HCT116 (cell line): ENCODE data around the gene TRPM3. TPM values are rescaled to one million over a fixed set of nuclear protein-coding genes. Genes with fewer than 3 reads are reported as not detected.

Experiments
- ATAC-seq: fragments of 200-7000 bp; cut with Tn5 transposase; 2 replicates; pipeline ENCODE4 v1.9.1; 2020; ENCODE audit warnings: mild to moderate bottlenecking, moderate library complexity
- BruUV-seq: library from RNA; stranded (reverse); fragments of 400-500 nt; replicated peaks from 2 replicates; lab custom pipeline; 2021; lab: Mats Ljungman, UMichigan
- CTCF ChIA-PET: fragments of 300-600 bp; sonication (Branson Sonifier 250); formaldehyde crosslinking; loops from one replicate; lab custom pipeline; 2021; ENCODE audit warnings: antibody characterized with exemption; lab: Charles Lee
- POLR2A ChIA-PET: fragments of 300-600, 350-600 bp; sonication (Branson Sonifier 250); formaldehyde crosslinking; loops from one replicate; lab custom pipeline; 2021; ENCODE audit warnings: antibody characterized with exemption; lab: Charles Lee
- RAD21 ChIA-PET, 2 experiments: fragments of 300-600 bp; sonication (Branson Sonifier 250); formaldehyde crosslinking; loops; one replicate each; lab custom pipeline; 2023; ENCODE audit warnings: low total read pairs in 2 of 2; ENCODE audit not compliant: uncharacterized antibody in 2 of 2, unreplicated experiment in 2 of 2, low non-redundant PET in 1 of 2; lab: Charles Lee
- DNase-seq: peaks from one replicate; pipeline ENCODE4 v3.0.0-alpha.2; 2010; ENCODE audit warnings: low read depth, low spot score
- H2AFZ ChIP-seq: fragments of 200-600 bp; shearing (Covaris generic), sonication (generic); 2 replicates; pipeline ENCODE4 v1.6.1; 2017; ENCODE audit warnings: low read depth, mixed run types, mixed read lengths, antibody characterized with exemption, low read length; ENCODE audit not compliant: poor library complexity, severe bottlenecking
- H3K27ac ChIP-seq: 2 replicates; pipeline ENCODE4 v1.5.1; 2012; ENCODE audit warnings: low read depth, low read length
- H3K27me3 ChIP-seq: fragments of 200-600 bp; sonication (generic); 2 replicates; pipeline ENCODE4 v1.6.1; 2016; ENCODE audit warnings: mixed run types, low read length, mixed read lengths; ENCODE audit not compliant: insufficient read depth
- H3K36me3 ChIP-seq, 2 experiments: fragments of 200-500 bp in 1 of 2; fragments of 200-600 bp in 1 of 2; sonication (Bioruptor generic) in 1 of 2; sonication (generic) in 1 of 2; 2 replicates each; pipeline versions ENCODE4 v1.5.1 to v1.6.1; 2014 to 2016; ENCODE audit warnings: low read length in 2 of 2, inconsistent platforms in 1 of 2, mixed read lengths in 1 of 2, mixed run types in 1 of 2; ENCODE audit not compliant: insufficient read depth in 2 of 2, control insufficient read depth in 1 of 2
- H3K4me1 ChIP-seq, 2 experiments: fragments of 200-600 bp in 1 of 2; sonication (generic) in 1 of 2; 2 replicates each; pipeline versions ENCODE4 v1.5.1 to v1.6.1; 2012 to 2017; ENCODE audit warnings: low read length in 2 of 2, inconsistent platforms in 1 of 2, mild to moderate bottlenecking in 1 of 2, mixed read lengths in 1 of 2, mixed run types in 1 of 2, moderate library complexity in 1 of 2; ENCODE audit not compliant: insufficient read depth in 2 of 2, control insufficient read depth in 1 of 2
- H3K4me2 ChIP-seq: fragments of 200-600 bp; sonication (generic); 2 replicates; pipeline ENCODE4 v1.6.1; 2017; ENCODE audit warnings: mixed run types, low read length, mixed read lengths
- H3K4me3 ChIP-seq, 2 experiments: fragments of 200-600 bp in 1 of 2; sonication (generic) in 1 of 2; replicated peaks in 1 of 2; 2 replicates each; pipeline ENCODE4 v1.5.1; 2011 to 2016; ENCODE audit warnings: low read length in 2 of 2, control low read depth in 1 of 2, low read depth in 1 of 2, mild to moderate bottlenecking in 1 of 2, mixed read lengths in 1 of 2, mixed run types in 1 of 2
- H3K79me2 ChIP-seq: fragments of 200-600 bp; sonication (generic); 2 replicates; pipeline ENCODE4 v1.6.1; 2017; ENCODE audit warnings: mild to moderate bottlenecking, mixed run types, low read length, moderate library complexity, mixed read lengths; ENCODE audit not compliant: insufficient read depth
- H3K9ac ChIP-seq: fragments of 200-600 bp; sonication (generic); 2 replicates; pipeline ENCODE4 v1.6.1; 2016; ENCODE audit warnings: low read length, mixed read lengths
- H3K9me2 ChIP-seq: fragments of 200-600 bp; sonication (generic), shearing (Covaris generic); 2 replicates; pipeline ENCODE4 v1.6.1; 2017; ENCODE audit warnings: mixed run types, mild to moderate bottlenecking, moderate library complexity; ENCODE audit not compliant: insufficient read depth
- H3K9me3 ChIP-seq, 2 experiments: fragments of 200-500 bp in 1 of 2; fragments of 200-600 bp in 1 of 2; sonication (Bioruptor generic) in 1 of 2; sonication (generic) in 1 of 2; 2 replicates each; pipeline ENCODE4 v1.6.1; 2014 to 2017; ENCODE audit warnings: low read length in 2 of 2, mixed read lengths in 2 of 2, inconsistent platforms in 1 of 2, low read depth in 1 of 2, mild to moderate bottlenecking in 1 of 2, mixed run types in 1 of 2, moderate library complexity in 1 of 2; ENCODE audit not compliant: control insufficient read depth in 1 of 2, insufficient read depth in 1 of 2
- H4K20me1 ChIP-seq: fragments of 200-600 bp; sonication (generic), shearing (Covaris generic); 2 replicates; pipeline ENCODE4 v1.6.1; 2017; ENCODE audit warnings: mixed run types, mild to moderate bottlenecking, moderate library complexity; ENCODE audit not compliant: insufficient read depth
- ATF3 ChIP-seq: IDR thresholded peaks from 2 replicates; pipeline ENCODE4 v1.6.1; 2012
- CBX3 ChIP-seq: IDR thresholded peaks from 2 replicates; pipeline ENCODE4 v1.6.1; 2012; ENCODE audit warnings: low read depth
- CEBPB ChIP-seq: IDR thresholded peaks from 2 replicates; pipeline ENCODE4 v1.6.1; 2012; ENCODE audit warnings: low read depth
- CTCF ChIP-seq, 3 experiments: fragments of 200-600 bp in 1 of 3; sonication (generic) in 1 of 3; IDR thresholded peaks in 2 of 3; conservative IDR thresholded peaks in 1 of 3; 2 replicates each; pipeline ENCODE4 v1.5.1; 2012 to 2017; ENCODE audit warnings: low read depth in 2 of 3, low read length in 2 of 3, antibody characterized with exemption in 1 of 3, borderline replicate concordance in 1 of 3, control low read depth in 1 of 3, mild to moderate bottlenecking in 1 of 3, mixed read lengths in 1 of 3, mixed run types in 1 of 3, moderate library complexity in 1 of 3; ENCODE audit not compliant: insufficient read depth in 1 of 3
- EGR1 ChIP-seq: IDR thresholded peaks from 2 replicates; pipeline ENCODE4 v1.6.1; 2012; ENCODE audit warnings: low read depth
- ELF1 ChIP-seq: IDR thresholded peaks from 2 replicates; pipeline ENCODE4 v1.6.1; 2012; ENCODE audit warnings: low read depth, borderline replicate concordance
- EZH2 ChIP-seq: fragments of 200-600 bp; sonication (generic); IDR thresholded peaks from 2 replicates; pipeline ENCODE4 v1.6.1; 2017; ENCODE audit warnings: antibody characterized with exemption, mixed run types
- EZH2phosphoT487 ChIP-seq: fragments of 200-600 bp; IDR thresholded peaks from 2 replicates; pipeline ENCODE4 v1.6.1; 2018; ENCODE audit warnings: antibody characterized with exemption, borderline replicate concordance
- FOSL1 ChIP-seq: IDR thresholded peaks from 2 replicates; pipeline ENCODE4 v1.6.1; 2012; ENCODE audit warnings: low read depth
- JUND ChIP-seq: IDR thresholded peaks from 2 replicates; pipeline ENCODE4 v1.6.1; 2012
- MAX ChIP-seq: IDR thresholded peaks from 2 replicates; pipeline ENCODE4 v1.6.1; 2012
- POLR2AphosphoS5 ChIP-seq: IDR thresholded peaks from 2 replicates; pipeline ENCODE4 v1.6.1; 2011; ENCODE audit warnings: mild to moderate bottlenecking, low read depth, low read length, moderate library complexity
- REST ChIP-seq: IDR thresholded peaks from 2 replicates; pipeline ENCODE4 v1.6.1; 2012; ENCODE audit warnings: low read depth
- SIN3A ChIP-seq: IDR thresholded peaks from 2 replicates; pipeline ENCODE4 v1.6.1; 2012; ENCODE audit warnings: low read depth
- SRF ChIP-seq: IDR thresholded peaks from 2 replicates; pipeline ENCODE4 v1.6.1; 2012; ENCODE audit warnings: low read depth
- TCF7L2 ChIP-seq: IDR thresholded peaks from 2 replicates; pipeline ENCODE4 v1.7.0; 2011; ENCODE audit warnings: borderline replicate concordance, inconsistent platforms; ENCODE audit not compliant: insufficient read depth, insufficient read length; ENCODE audit errors: extremely low read depth
- YY1 ChIP-seq: IDR thresholded peaks from 2 replicates; pipeline ENCODE4 v1.6.1; 2011; ENCODE audit warnings: low read length, low read depth, moderate library complexity, mild to moderate bottlenecking; ENCODE audit not compliant: insufficient replicate concordance; ENCODE audit errors: extremely low read depth
- ZBTB33 ChIP-seq: IDR thresholded peaks from 2 replicates; pipeline ENCODE4 v1.6.1; 2011; ENCODE audit warnings: mild to moderate bottlenecking, low read length, moderate library complexity; ENCODE audit not compliant: insufficient replicate concordance; ENCODE audit errors: extremely low read depth
- ZFX ChIP-seq: fragments of 450-650 bp; IDR thresholded peaks from 2 replicates; pipeline ENCODE4 v1.6.1; 2017
- intact Hi-C: fragments of 100-400 bp; cut with micrococcal nuclease; formaldehyde crosslinking; loops from 2 replicates; pipeline ENCODE4 v1.10.0; 2022
- total RNA-seq: library from RNA; stranded (reverse); gene quantifications from one replicate; pipeline ENCODE4 v1.2.1, GENCODE V29; 2021; ENCODE audit not compliant: unreplicated experiment

Gene TRPM3
- total RNA-seq, 1 experiment from 2014 or later = not detected

GRCh38 chr9:70802758-70803436 is 318.5 kb downstream of the TRPM3 start:
- Histone ChIP-seq H3K27ac (no peak overlapping the region), H3K9me2 (no peaks in the 10 kb centered on the region), H3K9ac (no peak overlapping the region), H3K27me3 (peaks cover 44% of the 10 kb centered on the region), H3K36me3 (no peaks in the 10 kb centered on the region), H3K4me3 (no peak overlapping the region), H4K20me1 (no peaks in the 10 kb centered on the region), H3K79me2 (no peaks in the 10 kb centered on the region), H2AFZ (no peak overlapping the region), H3K9me3 (no peaks in the 10 kb centered on the region), H3K4me1 (no peaks in the 10 kb centered on the region), H3K4me2 (no peak overlapping the region)
- DNase-seq = no peak
- intact Hi-C loops = no loop called here
- TF ChIP-seq CEBPB (no peak), SRF (no peak), MAX (no peak), ELF1 (no peak), EZH2 (no peak), ZFX (no peak), POLR2AphosphoS5 (no peak), EGR1 (no peak), CBX3 (no peak), ATF3 (no peak), REST (no peak), SIN3A (no peak), YY1 (no peak), FOSL1 (no peak), CTCF (IDR thresholded peaks at IDR 0.05 in 2 of 3, conservative IDR thresholded peaks at IDR 0.05 in 1 of 3; ENCODE audit: borderline replicate concordance in 1 of 3, insufficient read depth in 1 of 3, low read depth in 2 of 3, low read length in 2 of 3) (no peak), EZH2phosphoT487 (no peak), ZBTB33 (no peak), JUND (no peak), TCF7L2 (no peak)
- CTCF ChIA-PET = interaction anchor here (0.7 kb wide), 1 partner anchor 13 kb away, joined by 4 read pairs; no protein-coding TSS in a partner anchor
- RAD21 ChIA-PET = no interaction called here
- no peak for ATAC-seq
- no TSS peak for BruUV-seq
- POLR2A ChIA-PET = no interaction called here
